ENCODE data around the gene DRAP1.

DRAP1 gene

GRCh38 chr11:65921876-65922275 is 2.6 kb downstream of the DRAP1 start:
- no peak overlapping the region for H3K27ac Mint-ChIP-seq
- ATAC-seq (ENCODE audit: low read depth), result no peak
- no peaks in the 10 kb centered on the region for H3K27me3 Mint-ChIP-seq
- H3K36me3 Mint-ChIP-seq, result peaks cover 11% of the 10 kb centered on the region
- no peak overlapping the region for H3K4me3 Mint-ChIP-seq
- H3K9me3 Mint-ChIP-seq, result no peaks in the 10 kb centered on the region
- peaks cover 8% of the 10 kb centered on the region for H3K4me1 Mint-ChIP-seq
- no peak for DNase-seq (ENCODE audit: low spot score in 2 of 2)

GRCh38 chr11:65922565-65922964 is 3.3 kb downstream of the DRAP1 start:
- DNase-seq (ENCODE audit: low spot score in 2 of 2) (no peak), ATAC-seq (ENCODE audit: low read depth) (no peak)
- H3K9me3 Mint-ChIP-seq, result no peaks in the 10 kb centered on the region
- peaks cover 9% of the 10 kb centered on the region for H3K4me1 Mint-ChIP-seq
- H3K27ac Mint-ChIP-seq, result no peak overlapping the region
- peaks cover 8% of the 10 kb centered on the region for H3K36me3 Mint-ChIP-seq
- no peaks in the 10 kb centered on the region for H3K27me3 Mint-ChIP-seq
- no peak overlapping the region for H3K4me3 Mint-ChIP-seq

DNA sequence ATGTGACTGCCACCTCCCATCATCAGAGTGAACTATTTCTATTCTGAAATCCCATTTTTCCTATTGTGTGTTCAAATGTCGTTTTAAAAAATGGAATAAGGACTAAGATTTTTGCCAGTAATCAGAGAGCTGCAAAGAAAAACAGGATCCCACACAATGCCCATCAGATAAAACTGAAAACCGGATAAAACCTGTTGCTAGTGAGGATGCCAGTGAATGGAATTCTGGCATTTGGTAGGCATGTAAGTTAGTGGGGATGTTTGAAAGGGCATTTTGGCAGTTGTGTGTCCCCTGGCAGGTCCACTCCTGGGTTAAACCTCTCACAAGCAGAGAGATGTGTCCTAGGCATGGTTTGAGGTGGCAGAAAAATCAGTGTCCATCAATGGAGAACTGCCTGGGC is 6.2 kb downstream of the DRAP1 start:
- Mint-ChIP-seq H3K9me3 (no peaks in the 10 kb centered on the region), H3K27ac (no peak overlapping the region), H3K4me3 (no peak overlapping the region), H3K4me1 (peaks cover 19% of the 10 kb centered on the region), H3K36me3 (peaks cover 8% of the 10 kb centered on the region), H3K27me3 (no peaks in the 10 kb centered on the region)
- DNase-seq (ENCODE audit: low spot score in 2 of 2) (no peak), ATAC-seq (ENCODE audit: low read depth) (no peak)

DNA sequence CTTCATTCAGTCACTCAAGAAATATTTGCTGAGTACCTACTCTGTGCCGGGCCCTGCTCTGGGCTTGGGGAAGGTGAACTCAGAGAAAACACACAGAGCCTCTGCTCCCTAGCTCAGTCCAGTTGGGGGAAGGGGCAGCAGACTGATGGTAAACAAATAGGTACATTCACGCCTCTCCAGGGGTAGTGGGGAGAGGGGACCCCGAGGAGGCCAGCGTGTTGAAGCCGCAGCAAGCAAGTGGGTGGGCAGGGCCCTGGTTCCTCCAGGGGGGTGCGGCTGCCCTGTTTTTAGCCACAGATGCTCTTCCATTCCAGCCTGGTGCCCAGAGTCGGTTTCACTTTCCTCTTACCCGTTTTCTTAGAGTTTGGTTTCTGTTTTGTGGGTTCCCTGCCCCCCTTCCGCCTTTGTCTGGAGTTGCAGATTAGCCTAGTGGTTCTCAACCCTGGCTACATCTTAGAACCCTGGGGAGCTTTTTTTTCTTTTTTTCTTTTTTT is 8.7 kb downstream of the DRAP1 start:
- ATAC-seq (ENCODE audit: low read depth) (peak; percentile 99), DNase-seq (ENCODE audit: low spot score in 2 of 2) (peak; percentile 47 to 58)
- Mint-ChIP-seq H3K36me3 (peaks cover 1% of the 10 kb centered on the region), H3K4me1 (peaks cover 17% of the 10 kb centered on the region), H3K4me3 (peak overlapping the region; percentile 54), H3K27ac (peak overlapping the region; percentile 91), H3K27me3 (no peaks in the 10 kb centered on the region), H3K9me3 (no peaks in the 10 kb centered on the region)

DNA sequence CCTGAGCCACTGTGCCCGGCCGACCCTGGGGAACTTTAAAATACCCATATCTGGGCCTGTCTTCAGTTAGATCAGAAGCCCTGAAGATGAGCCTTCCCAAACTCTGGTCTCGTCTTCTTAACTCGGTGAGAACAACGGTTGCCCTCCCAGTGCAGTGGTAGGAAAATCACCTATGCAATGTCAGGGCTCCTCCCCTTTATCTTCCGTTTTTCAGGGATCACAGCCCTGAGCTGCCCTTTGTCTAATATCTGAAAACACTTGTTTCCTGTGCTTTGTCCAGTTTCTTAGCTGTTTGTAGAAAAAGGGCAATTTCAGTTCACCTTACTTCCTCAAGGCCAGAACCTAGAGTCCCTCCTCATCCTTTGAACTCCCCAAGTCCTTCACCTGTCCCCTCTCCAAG is 9.4 kb downstream of the DRAP1 start:
- H3K36me3 Mint-ChIP-seq, result peaks cover 1% of the 10 kb centered on the region
- ATAC-seq (ENCODE audit: low read depth), result no peak
- no peaks in the 10 kb centered on the region for H3K9me3 Mint-ChIP-seq
- no peaks in the 10 kb centered on the region for H3K27me3 Mint-ChIP-seq
- H3K4me1 Mint-ChIP-seq, result peaks cover 17% of the 10 kb centered on the region
- peak overlapping the region; percentile 54 for H3K4me3 Mint-ChIP-seq
- no peak for DNase-seq (ENCODE audit: low spot score in 2 of 2)
- H3K27ac Mint-ChIP-seq, result peak overlapping the region; percentile 91

- DNase-seq (ENCODE audit: low spot score in 2 of 2) (no peak), ATAC-seq (ENCODE audit: low read depth) (no peak)
- Mint-ChIP-seq H3K27me3 (no peaks in the 10 kb centered on the region), H3K4me3 (no peak overlapping the region), H3K4me1 (peaks cover 17% of the 10 kb centered on the region), H3K36me3 (no peaks in the 10 kb centered on the region), H3K27ac (no peak overlapping the region), H3K9me3 (no peaks in the 10 kb centered on the region)
Measured at GRCh38 chr11:65931773-65932557, 12.7 kb downstream of the DRAP1 start.

- no peaks in the 10 kb centered on the region for H3K36me3 Mint-ChIP-seq
Measured at GRCh38 chr11:65932558-65932919, 13.3 kb downstream of the DRAP1 start.

GRCh38 chr11:65934014-65934413 is 14.8 kb downstream of the DRAP1 start:
- Mint-ChIP-seq H3K36me3 (no peaks in the 10 kb centered on the region), H3K27me3 (peaks cover 2% of the 10 kb centered on the region), H3K4me1 (no peaks in the 10 kb centered on the region), H3K27ac (no peak overlapping the region), H3K4me3 (no peak overlapping the region), H3K9me3 (no peaks in the 10 kb centered on the region)
- DNase-seq (ENCODE audit: low spot score in 2 of 2) (no peak), ATAC-seq (ENCODE audit: low read depth) (no peak)

More at GRCh38 chr11:65932558-65932919, 13.3 kb downstream of the DRAP1 start:
- Mint-ChIP-seq H3K27me3 (no peaks in the 10 kb centered on the region), H3K27ac (no peak overlapping the region), H3K9me3 (no peaks in the 10 kb centered on the region), H3K4me1 (peaks cover 12% of the 10 kb centered on the region), H3K4me3 (no peak overlapping the region)
- no peak for ATAC-seq (ENCODE audit: low read depth)
- no peak for DNase-seq (ENCODE audit: low spot score in 2 of 2)

DNA sequence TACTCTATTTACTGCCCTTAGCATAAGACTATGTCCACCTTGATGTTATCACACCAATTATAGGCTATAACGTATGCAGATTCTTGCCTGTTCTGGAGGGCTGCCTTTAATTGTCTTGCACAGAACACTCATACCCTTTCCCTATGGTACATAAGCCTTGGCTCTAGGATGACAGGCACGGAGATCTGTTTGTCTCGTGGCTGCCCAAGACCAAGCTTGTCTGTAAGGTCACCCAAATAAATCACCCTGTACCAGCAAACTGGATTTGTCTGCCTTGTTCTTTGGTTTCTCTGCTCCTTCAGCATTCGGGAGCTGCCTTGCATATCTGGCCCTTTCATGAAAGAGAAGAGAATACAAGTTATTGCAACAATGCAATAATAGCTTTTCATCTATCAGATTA is 18.5 kb downstream of the DRAP1 start:
- no peak for ATAC-seq (ENCODE audit: low read depth)
- Mint-ChIP-seq H3K27me3 (peaks cover 2% of the 10 kb centered on the region), H3K27ac (no peak overlapping the region), H3K36me3 (no peaks in the 10 kb centered on the region), H3K9me3 (no peaks in the 10 kb centered on the region), H3K4me3 (no peak overlapping the region), H3K4me1 (peaks cover 8% of the 10 kb centered on the region)
- DNase-seq (ENCODE audit: low spot score in 2 of 2), result no peak

DNA sequence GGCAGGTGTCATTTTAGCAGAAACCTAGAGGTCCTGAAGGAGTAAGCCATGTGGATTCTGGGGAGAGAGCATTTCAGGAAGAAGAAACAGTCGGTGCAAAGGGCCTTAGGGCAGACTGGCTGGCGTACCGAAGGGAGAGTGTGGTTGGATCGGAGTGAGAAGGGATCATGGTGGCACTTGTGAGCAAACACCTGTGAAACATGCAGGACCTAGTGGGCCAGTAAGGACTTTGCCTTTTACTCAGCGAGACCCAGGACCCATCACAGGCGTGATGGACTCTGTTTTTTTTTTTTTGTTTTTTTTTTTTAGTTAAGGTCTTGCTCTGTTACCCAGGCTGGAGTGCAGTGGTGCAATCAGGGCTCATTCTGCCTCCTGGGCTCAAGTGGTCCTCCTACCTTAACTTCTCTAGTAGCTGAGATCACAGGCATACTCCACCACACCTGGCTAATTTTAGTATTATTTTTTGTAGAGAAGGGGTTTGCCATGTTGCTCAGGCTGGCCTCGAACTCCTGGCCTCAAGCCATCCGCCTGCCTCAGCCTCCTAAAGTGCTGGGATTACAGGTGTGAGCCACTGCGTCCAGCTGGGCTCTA is 22.6 kb downstream of the DRAP1 start:
- H3K27me3 Mint-ChIP-seq, result peaks cover 2% of the 10 kb centered on the region
- no peak overlapping the region for H3K4me3 Mint-ChIP-seq
- peaks cover 8% of the 10 kb centered on the region for H3K4me1 Mint-ChIP-seq
- no peaks in the 10 kb centered on the region for H3K9me3 Mint-ChIP-seq
- ATAC-seq (ENCODE audit: low read depth) (peak; percentile 4), DNase-seq (ENCODE audit: low spot score in 2 of 2) (no peak)
- H3K27ac Mint-ChIP-seq, result peak overlapping the region; percentile 0
- no peaks in the 10 kb centered on the region for H3K36me3 Mint-ChIP-seq

DNA sequence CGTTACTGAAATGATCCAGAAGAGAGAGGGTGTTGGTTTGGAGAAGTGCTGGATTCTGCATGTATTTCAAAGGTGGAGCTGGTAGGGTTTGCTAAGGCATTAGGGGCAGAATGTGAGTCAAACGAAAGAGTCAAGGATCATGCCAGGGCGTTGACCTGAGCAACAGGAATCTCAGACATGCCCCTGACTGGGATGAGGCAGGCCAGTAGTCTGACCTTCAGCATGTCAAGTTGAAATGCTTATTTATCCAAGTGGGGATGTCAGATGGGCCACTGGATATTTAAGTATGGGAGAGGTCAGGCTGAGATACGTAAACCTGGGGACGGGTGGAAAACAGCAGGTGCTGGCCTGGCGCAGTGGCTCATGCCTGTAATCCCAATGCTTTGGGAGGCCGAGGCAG is 23.3 kb downstream of the DRAP1 start:
- DNase-seq (ENCODE audit: low spot score in 2 of 2) (no peak), ATAC-seq (ENCODE audit: low read depth) (no peak)
- Mint-ChIP-seq H3K4me3 (no peak overlapping the region), H3K36me3 (no peaks in the 10 kb centered on the region), H3K27ac (no peak overlapping the region), H3K4me1 (peaks cover 8% of the 10 kb centered on the region), H3K9me3 (no peaks in the 10 kb centered on the region), H3K27me3 (peaks cover 2% of the 10 kb centered on the region)

- DNase-seq (ENCODE audit: low spot score in 2 of 2) (no peak), ATAC-seq (ENCODE audit: low read depth) (no peak)
- Mint-ChIP-seq H3K4me1 (peaks cover 8% of the 10 kb centered on the region), H3K36me3 (no peaks in the 10 kb centered on the region), H3K27me3 (no peaks in the 10 kb centered on the region), H3K27ac (no peak overlapping the region), H3K9me3 (no peaks in the 10 kb centered on the region), H3K4me3 (no peak overlapping the region)
Measured at GRCh38 chr11:65944191-65944590, 25.0 kb downstream of the DRAP1 start.

- ATAC-seq (ENCODE audit: low read depth) (no peak), DNase-seq (ENCODE audit: low spot score in 2 of 2) (no peak)
- Mint-ChIP-seq H3K4me1 (peaks cover 8% of the 10 kb centered on the region), H3K27ac (no peak overlapping the region), H3K4me3 (no peak overlapping the region), H3K9me3 (no peaks in the 10 kb centered on the region), H3K27me3 (no peaks in the 10 kb centered on the region), H3K36me3 (no peaks in the 10 kb centered on the region)
Measured at GRCh38 chr11:65944767-65945166, 25.5 kb downstream of the DRAP1 start.

- peaks cover 8% of the 10 kb centered on the region for H3K4me1 Mint-ChIP-seq
- no peaks in the 10 kb centered on the region for H3K9me3 Mint-ChIP-seq
- ATAC-seq (ENCODE audit: low read depth) (no peak), DNase-seq (ENCODE audit: low spot score in 2 of 2) (no peak)
- no peak within 1 kb of the TSS for H3K27ac Mint-ChIP-seq
- H3K27me3 Mint-ChIP-seq, result no peaks in the 10 kb centered on the region
- H3K4me3 Mint-ChIP-seq, result no peak within 1 kb of the TSS
- no peaks in the 10 kb centered on the region for H3K36me3 Mint-ChIP-seq
Measured at GRCh38 chr11:65945430-65945911, 26.2 kb downstream of the DRAP1 start, which contains the start of gene TSGA10IP. TSS of gene TSGA10IP (plus strand) at chr11:65945480. CDS start at chr11:65945676, 196 bp downstream.
